Measurements from ENCODE around the gene PTPA. TPM values are rescaled to one million over a fixed set of nuclear protein-coding genes. Genes with fewer than 3 reads are reported as not detected.

The PTPA gene
- total RNA-seq, 5 donors from 2014 or later (not counting 1 experiment from before 2014, with no cell fraction given), result 51.3 to 71.5 (median 65.5) TPM

- H3K27ac Mint-ChIP-seq, result no peak overlapping the region
- peaks cover 6 to 8% (median 6%) of the 10 kb centered on the region in 3 donors for H3K4me1 Mint-ChIP-seq
- H3K9me3 Mint-ChIP-seq, result no peaks in the 10 kb centered on the region
- no peak overlapping the region for H3K4me3 Mint-ChIP-seq
- no peak overlapping the region for H3K4me3 ChIP-seq (ENCODE audit: control insufficient read depth in 1 of 2, extremely low read depth in 1 of 2, low read length in 1 of 2)
- no peaks in the 10 kb centered on the region for H3K9me3 ChIP-seq
- ChIA-PET POLR2A (interaction anchor here in 1 of 2 donors (0.7 kb wide), 1 partner anchor 513 kb away, joined by 3 read pairs; no protein-coding TSS in a partner anchor), CTCF (interaction anchor here (0.5 to 3.0 kb wide), 10 partner anchors 8 to 659 kb away, joined by 3 to 45 read pairs (median 3); partner anchors contain the start of gene NTMT1 (in 1 of the 2))
- peaks cover 0 to 11% of the 10 kb centered on the region in 2 experiments for H3K4me1 ChIP-seq (ENCODE audit: control insufficient read depth in 1 of 2, extremely low read depth in 1 of 2, insufficient read depth in 2 of 2, low read length in 2 of 2)
- no peak for DNase-seq
- H3K36me3 ChIP-seq (ENCODE audit: control insufficient read depth in 2 of 2, extremely low read depth in 1 of 2, insufficient read depth in 1 of 2, low read length in 1 of 2), result peaks cover 26 to 41% of the 10 kb centered on the region in 2 donors
- WGBS (ENCODE audit: insufficient coverage), result 71% methylated on average over 2 of the region's 3 CpGs
- H3K36me3 Mint-ChIP-seq, result peaks cover 33% of the 10 kb centered on the region
- H3K27ac ChIP-seq (ENCODE audit: low read length), result no peak overlapping the region
- ATAC-seq (replicated peaks in 1 of 4), result no peak
- no peaks in the 10 kb centered on the region for H3K27me3 ChIP-seq (replicated peaks in 1 of 2; ENCODE audit: control insufficient read depth in 2 of 2, extremely low read depth in 1 of 2, insufficient read depth in 2 of 2, low read length in 1 of 2)
- no peaks in the 10 kb centered on the region for H3K27me3 Mint-ChIP-seq
Measured at GRCh38 chr9:129130791-129131190, 19.6 kb downstream of the PTPA start.

- 55% methylated on average over 8 of the region's 13 CpGs for WGBS (ENCODE audit: insufficient coverage)
- Mint-ChIP-seq H3K4me3 (no peak overlapping the region), H3K27me3 (no peaks in the 10 kb centered on the region), H3K36me3 (peaks cover 33% of the 10 kb centered on the region), H3K9me3 (no peaks in the 10 kb centered on the region), H3K27ac (peak overlapping the region in 1 of 2 donors; percentile 16), H3K4me1 (peaks cover 6 to 8% (median 6%) of the 10 kb centered on the region in 3 donors)
- DNase-seq, result peak; percentile 66 to 90 (median 80)
- Histone ChIP-seq H3K4me3 (ENCODE audit: control insufficient read depth in 1 of 2, extremely low read depth in 1 of 2, low read length in 1 of 2) (no peak overlapping the region), H3K36me3 (ENCODE audit: control insufficient read depth in 2 of 2, extremely low read depth in 1 of 2, insufficient read depth in 1 of 2, low read length in 1 of 2) (peaks cover 25 to 44% of the 10 kb centered on the region in 2 donors), H3K9me3 (no peaks in the 10 kb centered on the region), H3K27me3 (replicated peaks in 1 of 2; ENCODE audit: control insufficient read depth in 2 of 2, extremely low read depth in 1 of 2, insufficient read depth in 2 of 2, low read length in 1 of 2) (no peaks in the 10 kb centered on the region), H3K4me1 (ENCODE audit: control insufficient read depth in 1 of 2, extremely low read depth in 1 of 2, insufficient read depth in 2 of 2, low read length in 2 of 2) (peaks cover 0 to 11% of the 10 kb centered on the region in 2 experiments), H3K27ac (ENCODE audit: low read length) (peak overlapping the region; percentile 2)
- ChIA-PET CTCF (interaction anchor here (0.6 to 3.0 kb wide), 24 partner anchors 9 to 937 kb away, joined by 3 to 45 read pairs (median 4); partner anchors contain the start of genes C9orf50 (in 1 of the 2), NTMT1 (in 1 of the 2) and PTPA (in 1 of the 2)), POLR2A (interaction anchor here in 1 of 2 donors (1.1 kb wide), 1 partner anchor 494 kb away, joined by 6 read pairs; the partner anchor contains the start of gene NTMT1)
- peak; percentile 96 to 100 (median 98) for ATAC-seq (replicated peaks in 1 of 4)
Measured at GRCh38 chr9:129131300-129132145, 20.3 kb downstream of the PTPA start.

GRCh38 chr9:129133082-129133481 is 21.9 kb downstream of the PTPA start:
- H3K27me3 ChIP-seq (replicated peaks in 1 of 2; ENCODE audit: control insufficient read depth in 2 of 2, extremely low read depth in 1 of 2, insufficient read depth in 2 of 2, low read length in 1 of 2), result no peaks in the 10 kb centered on the region
- H3K9me3 ChIP-seq, result no peaks in the 10 kb centered on the region
- Mint-ChIP-seq H3K4me3 (no peak overlapping the region), H3K4me1 (peaks cover 6 to 8% (median 6%) of the 10 kb centered on the region in 3 donors), H3K27ac (no peak overlapping the region), H3K9me3 (no peaks in the 10 kb centered on the region), H3K36me3 (peaks cover 34% of the 10 kb centered on the region), H3K27me3 (no peaks in the 10 kb centered on the region)
- DNase-seq, result no peak
- no peak overlapping the region for H3K4me3 ChIP-seq (ENCODE audit: control insufficient read depth in 1 of 2, extremely low read depth in 1 of 2, low read length in 1 of 2)
- CTCF ChIA-PET, result interaction anchor here (0.5 to 2.6 kb wide), 2 partner anchors 9 to 653 kb away, joined by 4 to 15 read pairs; no protein-coding TSS in a partner anchor
- H3K27ac ChIP-seq (ENCODE audit: low read length), result no peak overlapping the region
- no peak for ATAC-seq (replicated peaks in 1 of 4)
- POLR2A ChIA-PET, result interaction anchor here in 1 of 2 donors (0.6 kb wide), 2 partner anchors 36 to 811 kb away, joined by 7 read pairs; no protein-coding TSS in a partner anchor
- 100% methylated on average over 3 of the region's 4 CpGs for WGBS (ENCODE audit: insufficient coverage)
- H3K4me1 ChIP-seq (ENCODE audit: control insufficient read depth in 1 of 2, extremely low read depth in 1 of 2, insufficient read depth in 2 of 2, low read length in 2 of 2), result peaks cover 0 to 11% of the 10 kb centered on the region in 2 experiments
- H3K36me3 ChIP-seq (ENCODE audit: control insufficient read depth in 2 of 2, extremely low read depth in 1 of 2, insufficient read depth in 1 of 2, low read length in 1 of 2), result peaks cover 19 to 46% of the 10 kb centered on the region in 2 donors

- peaks cover 33% of the 10 kb centered on the region for H3K36me3 Mint-ChIP-seq
- WGBS (ENCODE audit: insufficient coverage), result 100% methylated on average over 5 of the region's 6 CpGs
Measured at GRCh38 chr9:129135476-129135875, 24.3 kb downstream of the PTPA start.

GRCh38 chr9:129136446-129137035 is 25.3 kb downstream of the PTPA start:
- peaks cover 9 to 40% of the 10 kb centered on the region in 2 donors for H3K36me3 ChIP-seq (ENCODE audit: control insufficient read depth in 2 of 2, extremely low read depth in 1 of 2, insufficient read depth in 1 of 2, low read length in 1 of 2)
- Mint-ChIP-seq H3K36me3 (peaks cover 27% of the 10 kb centered on the region), H3K4me1 (peaks cover 26 to 28% (median 27%) of the 10 kb centered on the region in 3 donors), H3K27me3 (no peaks in the 10 kb centered on the region), H3K4me3 (no peak overlapping the region), H3K9me3 (no peaks in the 10 kb centered on the region), H3K27ac (no peak overlapping the region)
- 89% methylated on average over 12 of the region's 16 CpGs for WGBS (ENCODE audit: insufficient coverage)
- no peaks in the 10 kb centered on the region for H3K27me3 ChIP-seq (replicated peaks in 1 of 2; ENCODE audit: control insufficient read depth in 2 of 2, extremely low read depth in 1 of 2, insufficient read depth in 2 of 2, low read length in 1 of 2)
- no peaks in the 10 kb centered on the region for H3K9me3 ChIP-seq
- DNase-seq, result no peak
- ChIA-PET POLR2A (interaction anchor here in 1 of 2 donors (0.6 kb wide), 1 partner anchor 462 kb away, joined by 3 read pairs; no protein-coding TSS in a partner anchor), CTCF (interaction anchor here in 1 of 2 donors (0.5 kb wide), 1 partner anchor 17 kb away, joined by 4 read pairs; no protein-coding TSS in a partner anchor)
- no peak overlapping the region for H3K4me3 ChIP-seq (ENCODE audit: control insufficient read depth in 1 of 2, extremely low read depth in 1 of 2, low read length in 1 of 2)
- no peak overlapping the region for H3K27ac ChIP-seq (ENCODE audit: low read length)
- no peak for ATAC-seq (replicated peaks in 1 of 4)
- peaks cover 11 to 37% of the 10 kb centered on the region in 2 experiments for H3K4me1 ChIP-seq (ENCODE audit: control insufficient read depth in 1 of 2, extremely low read depth in 1 of 2, insufficient read depth in 2 of 2, low read length in 2 of 2)

More at GRCh38 chr9:129135476-129135875, 24.3 kb downstream of the PTPA start:
- no peaks in the 10 kb centered on the region for H3K27me3 ChIP-seq (replicated peaks in 1 of 2; ENCODE audit: control insufficient read depth in 2 of 2, extremely low read depth in 1 of 2, insufficient read depth in 2 of 2, low read length in 1 of 2)
- H3K36me3 ChIP-seq (ENCODE audit: control insufficient read depth in 2 of 2, extremely low read depth in 1 of 2, insufficient read depth in 1 of 2, low read length in 1 of 2), result peaks cover 13 to 43% of the 10 kb centered on the region in 2 donors
- peaks cover 19 to 23% (median 20%) of the 10 kb centered on the region in 3 donors for H3K4me1 Mint-ChIP-seq
- ChIA-PET CTCF (no interaction called here), POLR2A (no interaction called here)
- no peaks in the 10 kb centered on the region for H3K9me3 Mint-ChIP-seq
- ATAC-seq (replicated peaks in 1 of 4) (no peak), DNase-seq (no peak)
- no peak overlapping the region for H3K27ac Mint-ChIP-seq
- H3K4me3 ChIP-seq (ENCODE audit: control insufficient read depth in 1 of 2, extremely low read depth in 1 of 2, low read length in 1 of 2), result no peak overlapping the region
- no peak overlapping the region for H3K27ac ChIP-seq (ENCODE audit: low read length)
- H3K4me3 Mint-ChIP-seq, result no peak overlapping the region
- H3K9me3 ChIP-seq, result no peaks in the 10 kb centered on the region
- H3K4me1 ChIP-seq (ENCODE audit: control insufficient read depth in 1 of 2, extremely low read depth in 1 of 2, insufficient read depth in 2 of 2, low read length in 2 of 2), result peaks cover 3 to 30% of the 10 kb centered on the region in 2 experiments
- no peaks in the 10 kb centered on the region for H3K27me3 Mint-ChIP-seq
